GM18511 (cell line): Measurements from ENCODE around the gene RALGAPA2.
"Not testable (repeated sequence)": the region's sequence is repeated elsewhere in the genome, so short reads cannot be mapped to it uniquely, and the experiment has no call there.

ENCODE experiments used
- ATAC-seq: cut with Tn5 transposase; IDR thresholded peaks from one replicate; pipeline ENCODE4 v1.9.1; 2021; ENCODE audit warnings: mild to moderate bottlenecking, moderate library complexity; ENCODE audit not compliant: unreplicated experiment

The RALGAPA2 gene

DNA sequence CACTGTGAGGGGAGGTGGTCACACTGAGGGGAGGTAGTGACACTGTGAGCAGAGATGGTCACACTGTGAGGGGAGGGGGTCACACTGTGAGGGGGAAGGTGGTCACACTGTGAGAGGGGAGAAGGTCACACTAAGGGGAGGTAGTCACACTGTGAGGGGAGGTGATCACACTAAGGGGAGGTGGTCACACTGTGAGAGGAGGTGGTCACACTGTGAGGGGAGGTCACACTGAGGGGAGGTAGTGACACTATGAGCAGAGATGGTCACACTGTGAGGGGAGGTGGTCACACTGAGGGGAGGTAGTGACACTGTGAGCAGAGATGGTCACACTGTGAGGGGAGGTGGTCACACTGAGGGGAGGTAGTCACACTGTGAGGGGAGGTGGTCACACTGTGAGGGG, 356.9 kb downstream of the RALGAPA2 start:
- ATAC-seq = not testable (repeated sequence)

DNA sequence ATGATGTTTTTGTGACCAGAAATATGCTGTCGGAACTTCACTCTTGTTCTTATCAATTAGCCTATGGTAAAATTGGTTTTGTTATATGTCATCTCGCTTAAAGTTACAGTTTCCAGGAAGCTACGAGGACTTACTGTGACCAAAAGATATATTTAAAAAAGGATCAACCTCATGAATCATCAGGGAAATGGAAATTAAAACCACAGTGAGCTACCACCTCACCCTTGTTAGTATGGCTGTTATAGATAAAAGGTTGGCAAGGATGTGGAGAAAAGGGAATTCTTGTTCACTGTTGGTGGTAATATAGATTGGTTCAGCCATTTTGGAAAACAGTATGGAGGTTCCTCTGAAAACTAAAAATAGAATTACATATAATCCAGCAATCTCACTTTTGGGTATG, 358.9 kb downstream of the RALGAPA2 start:
- ATAC-seq = no peak

DNA sequence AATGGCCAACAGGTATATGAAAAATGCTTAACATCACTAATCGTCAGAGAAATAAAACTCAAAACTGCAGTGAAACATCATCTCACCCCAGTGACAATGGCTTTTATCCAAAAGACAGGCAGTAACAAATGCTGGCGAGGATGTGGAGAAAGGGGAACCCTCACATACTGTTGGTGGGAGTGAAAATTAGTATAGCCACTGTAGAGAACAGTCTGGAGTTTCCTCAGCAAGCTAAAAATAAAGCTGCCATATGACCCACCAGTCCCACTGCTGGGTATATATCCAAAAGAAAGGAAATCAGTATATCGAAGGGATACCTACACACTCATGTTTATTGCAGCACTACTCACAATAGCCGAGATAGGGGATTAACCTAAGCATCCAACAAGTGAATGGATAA, 368.0 kb downstream of the RALGAPA2 start:
- no peak for ATAC-seq

DNA sequence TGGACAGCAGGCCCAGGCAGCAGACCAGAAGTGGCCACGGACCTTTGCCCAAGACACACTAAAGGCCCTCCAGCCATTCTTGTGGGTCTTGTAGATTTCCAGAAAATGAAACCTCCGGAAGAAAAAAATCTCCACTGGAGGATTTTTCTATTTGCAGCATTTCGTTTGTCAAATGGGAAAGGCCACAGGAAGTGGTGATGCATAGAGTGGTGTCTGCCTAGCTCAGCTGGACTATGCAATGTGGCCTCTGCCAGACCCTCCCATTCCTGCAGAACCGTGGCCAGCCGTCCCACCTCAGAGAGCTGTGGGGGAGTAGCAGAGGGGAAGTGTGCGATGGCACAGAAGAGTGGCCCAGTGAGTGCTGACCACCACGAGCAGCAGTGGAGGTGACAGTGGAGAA, 368.5 kb downstream of the RALGAPA2 start:
- no peak for ATAC-seq
